H1 (cell line): ENCODE measurements around the gene ARHGEF10L. TPM values are rescaled to one million over a fixed set of nuclear protein-coding genes. Genes with fewer than 3 reads are reported as not detected.
A peak's percentile ranks its signal among the peaks of the same experiment; 100 is the strongest.

Experiments
- CTCF ChIA-PET: fragments of 300-600 bp; sonication (Branson Sonifier 250); formaldehyde crosslinking; loops from one replicate; lab custom pipeline; 2021; ENCODE audit not compliant: partially characterized antibody; lab: Charles Lee
- POLR2A ChIA-PET: fragments of 300-600 bp; sonication (Branson Sonifier 250); formaldehyde crosslinking; loops from one replicate; lab custom pipeline; 2021; ENCODE audit warnings: inconsistent platforms; ENCODE audit not compliant: partially characterized antibody; lab: Charles Lee
- DNase-seq, 2 experiments: peaks; one replicate each; pipeline versions ENCODE4 v3.0.0 to v3.0.0-alpha.2; 2010 to 2022; ENCODE audit warnings: low spot score in 2 of 2, low read depth in 1 of 2, mixed read lengths in 1 of 2
- FAIRE-seq: peaks from 2 replicates; lab custom pipeline; 2011; peaks lifted over from hg19 to GRCh38; lab: Jason Lieb, UNC
- H2AFZ ChIP-seq: 2 replicates; pipeline ENCODE4 v1.8.1; 2012; ENCODE audit warnings: low read length, inconsistent platforms
- H2AK5ac ChIP-seq: 2 replicates; pipeline ENCODE4 v1.6.1; 2013; ENCODE audit warnings: low read depth, low read length
- H2BK120ac ChIP-seq: replicated peaks from 2 replicates; pipeline ENCODE3; 2013; ENCODE audit warnings: low read depth, low read length, inconsistent platforms
- H2BK12ac ChIP-seq: 2 replicates; pipeline ENCODE4 v1.6.1; 2013; ENCODE audit warnings: low read depth, low read length
- H2BK15ac ChIP-seq: 2 replicates; pipeline ENCODE4 v1.6.1; 2013; ENCODE audit warnings: low read length
- H2BK20ac ChIP-seq: 2 replicates; pipeline ENCODE4 v1.6.1; 2013; ENCODE audit warnings: low read length
- H2BK5ac ChIP-seq: 2 replicates; pipeline ENCODE4 v1.6.1; 2013; ENCODE audit warnings: low read depth, low read length
- H3K14ac ChIP-seq: 2 replicates; pipeline ENCODE4 v1.6.1; 2013; ENCODE audit warnings: inconsistent platforms; ENCODE audit not compliant: insufficient read length
- H3K18ac ChIP-seq: 2 replicates; pipeline ENCODE4 v1.6.1; 2013; ENCODE audit warnings: low read length; ENCODE audit errors: extremely low read depth
- H3K23ac ChIP-seq: 2 replicates; pipeline ENCODE4 v1.6.1; 2013; ENCODE audit warnings: inconsistent platforms; ENCODE audit not compliant: insufficient read length
- H3K23me2 ChIP-seq: 2 replicates; pipeline ENCODE4 v1.6.1; 2013; ENCODE audit warnings: low read depth, low read length
- H3K27ac ChIP-seq: 2 replicates; pipeline ENCODE4 v1.6.1; 2011; ENCODE audit warnings: low read depth, low read length, inconsistent platforms
- H3K27me3 ChIP-seq, 4 experiments: replicated peaks in 1 of 4; 1 replicate in 1 of 4; 2 replicates in 3 of 4; pipeline versions ENCODE4 v1.6.1 to v1.8.1; 2011 to 2013; ENCODE audit warnings: low read length in 3 of 4, mild to moderate bottlenecking in 3 of 4, inconsistent platforms in 2 of 4, mixed read lengths in 2 of 4, moderate library complexity in 1 of 4; ENCODE audit not compliant: control insufficient read depth in 3 of 4, insufficient read depth in 3 of 4; ENCODE audit errors: extremely low read depth in 1 of 4
- H3K36me3 ChIP-seq, 4 experiments: 2 replicates each; pipeline versions ENCODE4 v1.6.1 to v1.8.1; 2011 to 2013; ENCODE audit warnings: mild to moderate bottlenecking in 4 of 4, low read length in 3 of 4, moderate library complexity in 2 of 4, control low read depth in 1 of 4, inconsistent platforms in 1 of 4; ENCODE audit not compliant: insufficient read depth in 4 of 4, control insufficient read depth in 2 of 4
- H3K4ac ChIP-seq: replicated peaks from 2 replicates; pipeline ENCODE3; 2013; ENCODE audit warnings: low read length, low read depth, mixed read lengths, inconsistent platforms; ENCODE audit not compliant: insufficient read length
- H3K4me1 ChIP-seq, 4 experiments: replicated peaks in 1 of 4; 1 replicate in 1 of 4; 2 replicates in 3 of 4; pipeline versions ENCODE4 v1.6.1 to v1.8.1; 2011 to 2013; ENCODE audit warnings: low read length in 3 of 4, inconsistent platforms in 2 of 4, mixed read lengths in 1 of 4; ENCODE audit not compliant: insufficient read depth in 4 of 4, control insufficient read depth in 3 of 4
- H3K4me2 ChIP-seq, 2 experiments: 2 replicates each; pipeline versions ENCODE4 v1.6.1 to v1.8.1; 2011 to 2013; ENCODE audit warnings: low read depth in 2 of 2, low read length in 2 of 2, control low read depth in 1 of 2, inconsistent platforms in 1 of 2, mild to moderate bottlenecking in 1 of 2; ENCODE audit not compliant: insufficient read depth in 1 of 2
- H3K4me3 ChIP-seq, 4 experiments: fragments of 200-600, 300-600 bp in 1 of 4; sonication (generic), shearing (Covaris generic), sonication (Bioruptor Twin) in 1 of 4; 2 replicates each; pipeline versions ENCODE4 v1.5.1 to v1.8.1; 2011 to 2016; ENCODE audit warnings: low read length in 4 of 4, low read depth in 3 of 4, control low read depth in 2 of 4, inconsistent platforms in 2 of 4, mild to moderate bottlenecking in 2 of 4, mixed read lengths in 1 of 4, moderate library complexity in 1 of 4; ENCODE audit not compliant: insufficient read depth in 2 of 4; ENCODE audit errors: extremely low read depth in 1 of 4
- H3K56ac ChIP-seq: replicated peaks from 2 replicates; pipeline ENCODE3; 2013; ENCODE audit warnings: low read depth, mild to moderate bottlenecking, mixed read lengths, low read length, inconsistent platforms; ENCODE audit not compliant: insufficient read length
- H3K79me1 ChIP-seq: 2 replicates; pipeline ENCODE4 v1.6.1; 2013; ENCODE audit warnings: low read depth, low read length, control low read depth
- H3K79me2 ChIP-seq, 2 experiments: 2 replicates each; pipeline versions ENCODE4 v1.6.1 to v1.8.1; 2012 to 2013; ENCODE audit warnings: low read length in 2 of 2, mild to moderate bottlenecking in 2 of 2, inconsistent platforms in 1 of 2; ENCODE audit not compliant: insufficient read depth in 2 of 2, control insufficient read depth in 1 of 2
- H3K9ac ChIP-seq, 4 experiments: replicated peaks in 1 of 4; 1 replicate in 1 of 4; 2 replicates in 3 of 4; pipeline versions ENCODE4 v1.6.1 to v1.8.1; 2011 to 2013; ENCODE audit warnings: low read depth in 3 of 4, low read length in 3 of 4, control low read depth in 2 of 4, mild to moderate bottlenecking in 2 of 4, moderate library complexity in 2 of 4, inconsistent platforms in 1 of 4; ENCODE audit errors: extremely low read depth in 1 of 4
- H3K9me3 ChIP-seq, 2 experiments: 2 replicates each; pipeline versions ENCODE4 v1.6.1 to v1.8.1; 2012 to 2013; ENCODE audit warnings: mild to moderate bottlenecking in 2 of 2, moderate library complexity in 2 of 2, control low read depth in 1 of 2, inconsistent platforms in 1 of 2, low read depth in 1 of 2, low read length in 1 of 2, mixed read lengths in 1 of 2; ENCODE audit not compliant: insufficient read depth in 2 of 2
- H4K20me1 ChIP-seq, 2 experiments: replicated peaks in 1 of 2; 2 replicates each; pipeline versions ENCODE3 to v1.8.1; 2011 to 2013; ENCODE audit warnings: inconsistent platforms in 2 of 2, low read length in 2 of 2, mild to moderate bottlenecking in 1 of 2; ENCODE audit not compliant: insufficient read depth in 2 of 2, control insufficient read depth in 1 of 2
- H4K5ac ChIP-seq: 2 replicates; pipeline ENCODE4 v1.6.1; 2013; ENCODE audit warnings: low read length, low read depth, mixed read lengths, inconsistent platforms; ENCODE audit not compliant: insufficient read length
- H4K8ac ChIP-seq: 2 replicates; pipeline ENCODE4 v1.8.0; 2013; ENCODE audit warnings: mild to moderate bottlenecking, moderate library complexity, low read length, inconsistent platforms; ENCODE audit not compliant: insufficient read depth; ENCODE audit errors: extremely low read depth
- H4K91ac ChIP-seq: replicated peaks from 2 replicates; pipeline ENCODE3; 2013; ENCODE audit warnings: low read length, mixed read lengths, inconsistent platforms; ENCODE audit not compliant: insufficient read length
- CBX5 ChIP-seq: fragments of 300-800, 300-1000 bp; sonication (generic); IDR thresholded peaks from 2 replicates; pipeline ENCODE4 v1.7.1; 2016; ENCODE audit warnings: antibody characterized with exemption, low read length, low read depth
- CBX8 ChIP-seq: fragments of 300-800, 300-1000 bp; sonication (generic); IDR thresholded peaks from 2 replicates; pipeline ENCODE4 v1.7.1; 2016; ENCODE audit warnings: low read depth, low read length, borderline replicate concordance
- EP300 ChIP-seq, 2 experiments: IDR thresholded peaks; 1 replicate in 1 of 2; 2 replicates in 1 of 2; pipeline ENCODE4 v1.6.1; 2011 to 2012; ENCODE audit warnings: low read depth in 2 of 2, low read length in 2 of 2, mild to moderate bottlenecking in 2 of 2, borderline replicate concordance in 1 of 2, inconsistent platforms in 1 of 2, moderate library complexity in 1 of 2
- MAFK ChIP-seq: IDR thresholded peaks from 2 replicates; pipeline ENCODE4 v1.6.1; 2012; ENCODE audit warnings: low read depth, mild to moderate bottlenecking, improper control_type of control experiment, low read length
- MAX ChIP-seq: IDR thresholded peaks from 2 replicates; pipeline ENCODE4 v1.6.1; 2012; ENCODE audit warnings: inconsistent platforms
- POLR2AphosphoS5 ChIP-seq: IDR thresholded peaks from 2 replicates; pipeline ENCODE4 v1.6.1; 2011; ENCODE audit warnings: low read depth, low read length
- RNF2 ChIP-seq: fragments of 200-900, 300-1000 bp; sonication (generic); IDR thresholded peaks from 2 replicates; pipeline ENCODE4 v1.7.1; 2016; ENCODE audit warnings: borderline replicate concordance, low read depth, mild to moderate bottlenecking, antibody characterized with exemption, low read length; ENCODE audit not compliant: poor library complexity, severe bottlenecking; ENCODE audit errors: missing control alignments
- SIN3A ChIP-seq, 2 experiments: IDR thresholded peaks in 1 of 2; conservative IDR thresholded peaks in 1 of 2; 2 replicates each; pipeline ENCODE4 v1.6.1; 2011 to 2012; ENCODE audit warnings: low read length in 2 of 2, improper control_type of control experiment in 1 of 2, low read depth in 1 of 2, mild to moderate bottlenecking in 1 of 2
- SP2 ChIP-seq: IDR thresholded peaks from 2 replicates; pipeline ENCODE4 v1.6.1; 2012; ENCODE audit warnings: mild to moderate bottlenecking, low read length, inconsistent platforms
- TBP ChIP-seq: IDR thresholded peaks from 2 replicates; pipeline ENCODE4 v1.6.1; 2011; ENCODE audit warnings: low read depth, low read length, improper control_type of control experiment
- TCF12 ChIP-seq: IDR thresholded peaks from 2 replicates; pipeline ENCODE4 v1.6.1; 2011; ENCODE audit warnings: low read depth, mild to moderate bottlenecking, low read length
- TEAD4 ChIP-seq: IDR thresholded peaks from 2 replicates; pipeline ENCODE4 v1.6.1; 2012; ENCODE audit warnings: low read depth, low read length, inconsistent platforms, mixed read lengths
- WGBS, 2 experiments: shearing (Covaris generic) in 1 of 2; methylation state at CpG; one replicate each; pipeline versions ENCODE4 v1.1.6 to v1.1.7; 2013 to 2015; ENCODE audit warnings: low lambda C conversion rate in 2 of 2, mixed read lengths in 2 of 2, inconsistent platforms in 1 of 2, low coverage in 1 of 2, missing lambda C conversion rate in 1 of 2; ENCODE audit not compliant: insufficient replicate concordance in 2 of 2, insufficient coverage in 1 of 2, insufficient read length in 1 of 2; ENCODE audit errors: extremely low coverage in 1 of 2, missing lambda C conversion rate in 1 of 2; 5-methylcytosine and 5-hydroxymethylcytosine counted together
- polyA plus RNA-seq, 7 experiments: library from polyadenylated mRNA; depleted of rRNA in 3 of 7; stranded (reverse) in 5 of 7; unstranded in 2 of 7; fragments of >200 nt in 5 of 7; fragments of 200-250 nt in 2 of 7; gene quantifications; 1 replicate in 5 of 7; 2 replicates in 1 of 7; 4 replicates in 1 of 7; pipeline versions ENCODE4 v1.2.1 to v1.2.3, GENCODE V29; 2011 to 2013; ENCODE audit warnings: missing spikeins in 2 of 7, mixed read lengths in 2 of 7
- total RNA-seq: library from RNA; stranded (reverse); fragmentation: NEBNext Ultra II Directional; extraction: Animal tissue kit (Norgen Biotek cat#: 25700); gene quantifications from 2 replicates; pipeline ENCODE4 v1.2.1, GENCODE V29; 2021

The ARHGEF10L gene
- total and polyA plus RNA-seq, 2 of the 8 experiments (the other 6 are each of a cell fraction or from before 2014, with no cell fraction given): 33.6 to 39.6 TPM

GRCh38 chr1:17544776-17545350 is 5.4 kb downstream of the ARHGEF10L start:
- no peak overlapping the region for H3K14ac ChIP-seq
- no peak for DNase-seq
- POLR2A ChIA-PET: interaction anchor here (1.0 to 1.5 kb wide), 5 partner anchors 9 to 38 kb away, joined by 3 to 4 read pairs (median 3); no protein-coding TSS in a partner anchor
- H3K9ac ChIP-seq: no peak overlapping the region
- H2BK15ac ChIP-seq: 0 out of 2 replicates have a peak overlapping the region, but pooled peaks have one; percentile 10
- H3K4me2 ChIP-seq: no peak overlapping the region
- peak overlapping the region; percentile 95 for H3K18ac ChIP-seq
- H3K4me1 ChIP-seq: peaks cover 23 to 40% (median 31%) of the 10 kb centered on the region in 4 experiments
- peaks cover 18 to 75% of the 10 kb centered on the region in 2 experiments for H3K79me2 ChIP-seq
- H4K91ac ChIP-seq: peak overlapping the region; percentile 61
- no peak overlapping the region for H2AK5ac ChIP-seq
- no peak overlapping the region for H2BK20ac ChIP-seq
- H3K4ac ChIP-seq: peak overlapping the region; percentile 28
- no peaks in the 10 kb centered on the region for H4K20me1 ChIP-seq
- 80% methylated on average over 6 of the region's 6 CpGs; no CpG with 5 or more reads in 1 of the 2 experiments for WGBS, 2 experiments
- no peak overlapping the region for H4K5ac ChIP-seq
- H2AFZ ChIP-seq: no peak overlapping the region
- peak overlapping the region; percentile 62 for H4K8ac ChIP-seq
- peaks cover 21% of the 10 kb centered on the region for H3K79me1 ChIP-seq
- no peak overlapping the region for H3K56ac ChIP-seq
- CTCF ChIA-PET: interaction anchor here (1.1 to 86.2 kb wide), 4 partner anchors 9 to 31 kb away, joined by 3 to 1640 read pairs (median 210); no protein-coding TSS in a partner anchor
- H2BK12ac ChIP-seq: peak overlapping the region; percentile 91; the same call in 1 of the 2 replicates
- H3K27ac ChIP-seq: peak overlapping the region; percentile 6; the same call in 1 of the 2 replicates
- FAIRE-seq: no peak
- no peak overlapping the region for H3K23ac ChIP-seq
- H3K36me3 ChIP-seq: no peaks in the 10 kb centered on the region
- H2BK5ac ChIP-seq: peak overlapping the region; percentile 87; the same call in 1 of the 2 replicates
- H2BK120ac ChIP-seq: no peak overlapping the region
- no peak overlapping the region for H3K4me3 ChIP-seq
- no peaks in the 10 kb centered on the region for H3K27me3 ChIP-seq
- peaks cover 7% of the 10 kb centered on the region; the same call in 1 of the 2 replicates for H3K23me2 ChIP-seq
- H3K9me3 ChIP-seq: no peaks in the 10 kb centered on the region
- no peak for TF ChIP-seq TEAD4
- TF ChIP-seq MAFK: no peak
- TF ChIP-seq EP300 (IDR thresholded peaks at IDR 0.05; ENCODE audit: borderline replicate concordance in 1 of 2, low read depth in 2 of 2, low read length in 2 of 2): no peak
- TF ChIP-seq POLR2AphosphoS5: no peak
- TF ChIP-seq SP2: no peak
- no peak for TF ChIP-seq SIN3A (conservative IDR thresholded peaks at IDR 0.05 in 1 of 2, IDR thresholded peaks at IDR 0.05 in 1 of 2; ENCODE audit: low read depth in 1 of 2, low read length in 2 of 2)
- no peak for TF ChIP-seq RNF2
- no peak for TF ChIP-seq TCF12
- no peak for TF ChIP-seq CBX5
- no peak for TF ChIP-seq CBX8
- no peak for TF ChIP-seq MAX
- no peak for TF ChIP-seq TBP
